H1 (cell line): Measurements from ENCODE around the gene ADGRG1. TPM values are rescaled to one million over a fixed set of nuclear protein-coding genes. Genes with fewer than 3 reads are reported as not detected.

Experiments
- CTCF ChIA-PET: fragments of 300-600 bp; sonication (Branson Sonifier 250); formaldehyde crosslinking; loops from one replicate; lab custom pipeline; 2021; ENCODE audit not compliant: partially characterized antibody; lab: Charles Lee
- POLR2A ChIA-PET: fragments of 300-600 bp; sonication (Branson Sonifier 250); formaldehyde crosslinking; loops from one replicate; lab custom pipeline; 2021; ENCODE audit warnings: inconsistent platforms; ENCODE audit not compliant: partially characterized antibody; lab: Charles Lee
- DNase-seq, 2 experiments: peaks; one replicate each; pipeline versions ENCODE4 v3.0.0 to v3.0.0-alpha.2; 2010 to 2022; ENCODE audit warnings: low spot score in 2 of 2, low read depth in 1 of 2, mixed read lengths in 1 of 2
- FAIRE-seq: peaks from 2 replicates; lab custom pipeline; 2011; peaks lifted over from hg19 to GRCh38; lab: Jason Lieb, UNC
- H2AFZ ChIP-seq: 2 replicates; pipeline ENCODE4 v1.8.1; 2012; ENCODE audit warnings: low read length, inconsistent platforms
- H2AK5ac ChIP-seq: 2 replicates; pipeline ENCODE4 v1.6.1; 2013; ENCODE audit warnings: low read depth, low read length
- H2BK120ac ChIP-seq: replicated peaks from 2 replicates; pipeline ENCODE3; 2013; ENCODE audit warnings: low read depth, low read length, inconsistent platforms
- H2BK12ac ChIP-seq: 2 replicates; pipeline ENCODE4 v1.6.1; 2013; ENCODE audit warnings: low read depth, low read length
- H2BK15ac ChIP-seq: 2 replicates; pipeline ENCODE4 v1.6.1; 2013; ENCODE audit warnings: low read length
- H2BK20ac ChIP-seq: 2 replicates; pipeline ENCODE4 v1.6.1; 2013; ENCODE audit warnings: low read length
- H2BK5ac ChIP-seq: 2 replicates; pipeline ENCODE4 v1.6.1; 2013; ENCODE audit warnings: low read depth, low read length
- H3K14ac ChIP-seq: 2 replicates; pipeline ENCODE4 v1.6.1; 2013; ENCODE audit warnings: inconsistent platforms; ENCODE audit not compliant: insufficient read length
- H3K18ac ChIP-seq: 2 replicates; pipeline ENCODE4 v1.6.1; 2013; ENCODE audit warnings: low read length; ENCODE audit errors: extremely low read depth
- H3K23ac ChIP-seq: 2 replicates; pipeline ENCODE4 v1.6.1; 2013; ENCODE audit warnings: inconsistent platforms; ENCODE audit not compliant: insufficient read length
- H3K23me2 ChIP-seq: 2 replicates; pipeline ENCODE4 v1.6.1; 2013; ENCODE audit warnings: low read depth, low read length
- H3K27ac ChIP-seq: 2 replicates; pipeline ENCODE4 v1.6.1; 2011; ENCODE audit warnings: low read depth, low read length, inconsistent platforms
- H3K27me3 ChIP-seq, 4 experiments: replicated peaks in 1 of 4; 1 replicate in 1 of 4; 2 replicates in 3 of 4; pipeline versions ENCODE4 v1.6.1 to v1.8.1; 2011 to 2013; ENCODE audit warnings: low read length in 3 of 4, mild to moderate bottlenecking in 3 of 4, inconsistent platforms in 2 of 4, mixed read lengths in 2 of 4, moderate library complexity in 1 of 4; ENCODE audit not compliant: control insufficient read depth in 3 of 4, insufficient read depth in 3 of 4; ENCODE audit errors: extremely low read depth in 1 of 4
- H3K36me3 ChIP-seq, 4 experiments: 2 replicates each; pipeline versions ENCODE4 v1.6.1 to v1.8.1; 2011 to 2013; ENCODE audit warnings: mild to moderate bottlenecking in 4 of 4, low read length in 3 of 4, moderate library complexity in 2 of 4, control low read depth in 1 of 4, inconsistent platforms in 1 of 4; ENCODE audit not compliant: insufficient read depth in 4 of 4, control insufficient read depth in 2 of 4
- H3K4ac ChIP-seq: replicated peaks from 2 replicates; pipeline ENCODE3; 2013; ENCODE audit warnings: low read length, low read depth, mixed read lengths, inconsistent platforms; ENCODE audit not compliant: insufficient read length
- H3K4me1 ChIP-seq, 4 experiments: replicated peaks in 1 of 4; 1 replicate in 1 of 4; 2 replicates in 3 of 4; pipeline versions ENCODE4 v1.6.1 to v1.8.1; 2011 to 2013; ENCODE audit warnings: low read length in 3 of 4, inconsistent platforms in 2 of 4, mixed read lengths in 1 of 4; ENCODE audit not compliant: insufficient read depth in 4 of 4, control insufficient read depth in 3 of 4
- H3K4me2 ChIP-seq, 2 experiments: 2 replicates each; pipeline versions ENCODE4 v1.6.1 to v1.8.1; 2011 to 2013; ENCODE audit warnings: low read depth in 2 of 2, low read length in 2 of 2, control low read depth in 1 of 2, inconsistent platforms in 1 of 2, mild to moderate bottlenecking in 1 of 2; ENCODE audit not compliant: insufficient read depth in 1 of 2
- H3K4me3 ChIP-seq, 4 experiments: fragments of 200-600, 300-600 bp in 1 of 4; sonication (generic), shearing (Covaris generic), sonication (Bioruptor Twin) in 1 of 4; 2 replicates each; pipeline versions ENCODE4 v1.5.1 to v1.8.1; 2011 to 2016; ENCODE audit warnings: low read length in 4 of 4, low read depth in 3 of 4, control low read depth in 2 of 4, inconsistent platforms in 2 of 4, mild to moderate bottlenecking in 2 of 4, mixed read lengths in 1 of 4, moderate library complexity in 1 of 4; ENCODE audit not compliant: insufficient read depth in 2 of 4; ENCODE audit errors: extremely low read depth in 1 of 4
- H3K56ac ChIP-seq: replicated peaks from 2 replicates; pipeline ENCODE3; 2013; ENCODE audit warnings: low read depth, mild to moderate bottlenecking, mixed read lengths, low read length, inconsistent platforms; ENCODE audit not compliant: insufficient read length
- H3K79me1 ChIP-seq: 2 replicates; pipeline ENCODE4 v1.6.1; 2013; ENCODE audit warnings: low read depth, low read length, control low read depth
- H3K79me2 ChIP-seq, 2 experiments: 2 replicates each; pipeline versions ENCODE4 v1.6.1 to v1.8.1; 2012 to 2013; ENCODE audit warnings: low read length in 2 of 2, mild to moderate bottlenecking in 2 of 2, inconsistent platforms in 1 of 2; ENCODE audit not compliant: insufficient read depth in 2 of 2, control insufficient read depth in 1 of 2
- H3K9ac ChIP-seq, 4 experiments: replicated peaks in 1 of 4; 1 replicate in 1 of 4; 2 replicates in 3 of 4; pipeline versions ENCODE4 v1.6.1 to v1.8.1; 2011 to 2013; ENCODE audit warnings: low read depth in 3 of 4, low read length in 3 of 4, control low read depth in 2 of 4, mild to moderate bottlenecking in 2 of 4, moderate library complexity in 2 of 4, inconsistent platforms in 1 of 4; ENCODE audit errors: extremely low read depth in 1 of 4
- H3K9me3 ChIP-seq, 2 experiments: 2 replicates each; pipeline versions ENCODE4 v1.6.1 to v1.8.1; 2012 to 2013; ENCODE audit warnings: mild to moderate bottlenecking in 2 of 2, moderate library complexity in 2 of 2, control low read depth in 1 of 2, inconsistent platforms in 1 of 2, low read depth in 1 of 2, low read length in 1 of 2, mixed read lengths in 1 of 2; ENCODE audit not compliant: insufficient read depth in 2 of 2
- H4K20me1 ChIP-seq, 2 experiments: replicated peaks in 1 of 2; 2 replicates each; pipeline versions ENCODE3 to v1.8.1; 2011 to 2013; ENCODE audit warnings: inconsistent platforms in 2 of 2, low read length in 2 of 2, mild to moderate bottlenecking in 1 of 2; ENCODE audit not compliant: insufficient read depth in 2 of 2, control insufficient read depth in 1 of 2
- H4K5ac ChIP-seq: 2 replicates; pipeline ENCODE4 v1.6.1; 2013; ENCODE audit warnings: low read length, low read depth, mixed read lengths, inconsistent platforms; ENCODE audit not compliant: insufficient read length
- H4K8ac ChIP-seq: 2 replicates; pipeline ENCODE4 v1.8.0; 2013; ENCODE audit warnings: mild to moderate bottlenecking, moderate library complexity, low read length, inconsistent platforms; ENCODE audit not compliant: insufficient read depth; ENCODE audit errors: extremely low read depth
- H4K91ac ChIP-seq: replicated peaks from 2 replicates; pipeline ENCODE3; 2013; ENCODE audit warnings: low read length, mixed read lengths, inconsistent platforms; ENCODE audit not compliant: insufficient read length
- BCL11A ChIP-seq, 2 experiments: IDR thresholded peaks; one replicate each; pipeline ENCODE4 v1.6.1; 2011; ENCODE audit warnings: low read depth in 2 of 2, low read length in 2 of 2, mild to moderate bottlenecking in 2 of 2
- CREB1 ChIP-seq: IDR thresholded peaks from 2 replicates; pipeline ENCODE4 v1.6.1; 2012; ENCODE audit warnings: inconsistent platforms
- E2F6 ChIP-seq: IDR thresholded peaks from 2 replicates; pipeline ENCODE4 v1.6.1; 2012; ENCODE audit warnings: inconsistent platforms
- GTF2F1 ChIP-seq: IDR thresholded peaks from 2 replicates; pipeline ENCODE4 v1.6.1; 2012; ENCODE audit warnings: low read depth, low read length, improper control_type of control experiment, borderline replicate concordance
- JUN ChIP-seq: IDR thresholded peaks from 2 replicates; pipeline ENCODE4 v1.6.1; 2011; ENCODE audit warnings: low read depth, mild to moderate bottlenecking, improper control_type of control experiment, low read length
- MAX ChIP-seq: IDR thresholded peaks from 2 replicates; pipeline ENCODE4 v1.6.1; 2012; ENCODE audit warnings: inconsistent platforms
- RBBP5 ChIP-seq: IDR thresholded peaks from 2 replicates; pipeline ENCODE4 v1.7.1; 2012; ENCODE audit warnings: low read depth, mild to moderate bottlenecking, inconsistent platforms, low read length, moderate library complexity, borderline replicate concordance
- SAP30 ChIP-seq: fragments of 300-600 bp; sonication (generic); IDR thresholded peaks from 2 replicates; pipeline ENCODE4 v1.7.1; 2012; ENCODE audit warnings: low read length, moderate library complexity, mild to moderate bottlenecking, inconsistent platforms; ENCODE audit not compliant: insufficient read depth, insufficient replicate concordance
- SIN3A ChIP-seq, 2 experiments: IDR thresholded peaks in 1 of 2; conservative IDR thresholded peaks in 1 of 2; 2 replicates each; pipeline ENCODE4 v1.6.1; 2011 to 2012; ENCODE audit warnings: low read length in 2 of 2, improper control_type of control experiment in 1 of 2, low read depth in 1 of 2, mild to moderate bottlenecking in 1 of 2
- SIX5 ChIP-seq: IDR thresholded peaks from 2 replicates; pipeline ENCODE4 v1.6.1; 2011; ENCODE audit warnings: mild to moderate bottlenecking, low read depth, low read length
- SP1 ChIP-seq: IDR thresholded peaks from 2 replicates; pipeline ENCODE4 v1.6.1; 2011; ENCODE audit warnings: low read depth, low read length
- TCF12 ChIP-seq: IDR thresholded peaks from 2 replicates; pipeline ENCODE4 v1.6.1; 2011; ENCODE audit warnings: low read depth, mild to moderate bottlenecking, low read length
- WGBS, 2 experiments: shearing (Covaris generic) in 1 of 2; methylation state at CpG; one replicate each; pipeline versions ENCODE4 v1.1.6 to v1.1.7; 2013 to 2015; ENCODE audit warnings: low lambda C conversion rate in 2 of 2, mixed read lengths in 2 of 2, inconsistent platforms in 1 of 2, low coverage in 1 of 2, missing lambda C conversion rate in 1 of 2; ENCODE audit not compliant: insufficient replicate concordance in 2 of 2, insufficient coverage in 1 of 2, insufficient read length in 1 of 2; ENCODE audit errors: extremely low coverage in 1 of 2, missing lambda C conversion rate in 1 of 2; 5-methylcytosine and 5-hydroxymethylcytosine counted together
- polyA plus RNA-seq, 7 experiments: library from polyadenylated mRNA; depleted of rRNA in 3 of 7; stranded (reverse) in 5 of 7; unstranded in 2 of 7; fragments of >200 nt in 5 of 7; fragments of 200-250 nt in 2 of 7; gene quantifications; 1 replicate in 5 of 7; 2 replicates in 1 of 7; 4 replicates in 1 of 7; pipeline versions ENCODE4 v1.2.1 to v1.2.3, GENCODE V29; 2011 to 2013; ENCODE audit warnings: missing spikeins in 2 of 7, mixed read lengths in 2 of 7
- total RNA-seq: library from RNA; stranded (reverse); fragmentation: NEBNext Ultra II Directional; extraction: Animal tissue kit (Norgen Biotek cat#: 25700); gene quantifications from 2 replicates; pipeline ENCODE4 v1.2.1, GENCODE V29; 2021

The ADGRG1 gene
- total and polyA plus RNA-seq, 2 of the 8 experiments (the other 6 are each of a cell fraction or from before 2014, with no cell fraction given): 1.3 to 2.6 TPM

GRCh38 chr16:57647136-57647875 is 18.9 kb downstream of the ADGRG1 start:
- Histone ChIP-seq H3K4me1 (no peaks in the 10 kb centered on the region; a peak in 3 of 7 replicates), H2BK120ac (no peak overlapping the region), H2AK5ac (no peak overlapping the region), H3K36me3 (no peaks in the 10 kb centered on the region; a peak in 1 of 8 replicates), H2AFZ (no peak overlapping the region), H3K27ac (no peak overlapping the region), H3K27me3 (0 out of 7 replicates have a peak, but pooled peaks cover 0 to 3% (median 0%) of the 10 kb centered on the region in 4 experiments), H3K4me2 (no peak overlapping the region), H3K14ac (no peak overlapping the region), H4K20me1 (peaks cover 0 to 9% of the 10 kb centered on the region in 2 experiments), H3K23ac (no peak overlapping the region), H3K79me1 (no peaks in the 10 kb centered on the region), H3K9me3 (no peaks in the 10 kb centered on the region; a peak in 2 of 4 replicates), H4K91ac (no peak overlapping the region), H3K9ac (no peak overlapping the region; a peak in 1 of 7 replicates), H3K4ac (no peak overlapping the region), H3K79me2 (no peaks in the 10 kb centered on the region), H2BK12ac (no peak overlapping the region), H3K18ac (no peak overlapping the region), H2BK15ac (no peak overlapping the region), H2BK20ac (no peak overlapping the region), H2BK5ac (no peak overlapping the region), H4K8ac (no peak overlapping the region), H3K56ac (no peak overlapping the region), H3K4me3 (no peak overlapping the region), H3K23me2 (no peaks in the 10 kb centered on the region; the same call in 1 of the 2 replicates), H4K5ac (no peak overlapping the region)
- ChIA-PET CTCF (interaction anchor here (0.7 to 6.6 kb wide), 19 partner anchors 11 to 497 kb away, joined by 3 to 122 read pairs (median 44); partner anchors contain the start of genes ADGRG1, ADGRG3 and DRC7), POLR2A (no interaction called here)
- no peak for FAIRE-seq
- WGBS, 2 experiments: 85% methylated on average over 10 of the region's 10 CpGs; no CpG with 5 or more reads in 1 of the 2 experiments
- no peak for DNase-seq
- TF ChIP-seq CREB1: no peak
- TF ChIP-seq GTF2F1: no peak
- no peak for TF ChIP-seq SIN3A (conservative IDR thresholded peaks at IDR 0.05 in 1 of 2, IDR thresholded peaks at IDR 0.05 in 1 of 2; ENCODE audit: low read depth in 1 of 2, low read length in 2 of 2)
- TF ChIP-seq SAP30: no peak
- no peak for TF ChIP-seq SIX5
- no peak for TF ChIP-seq MAX
- no peak for TF ChIP-seq SP1
- TF ChIP-seq BCL11A (IDR thresholded peaks at IDR 0.05; ENCODE audit: low read depth in 2 of 2, low read length in 2 of 2): no peak
- TF ChIP-seq RBBP5: no peak
- TF ChIP-seq JUN: no peak
- no peak for TF ChIP-seq E2F6
- TF ChIP-seq TCF12: no peak
